GM18951 (cell line): ENCODE data around the gene CNTN2.

ENCODE experiments used
- POLR2A ChIP-seq: IDR thresholded peaks from 4 replicates; pipeline ENCODE4 v1.6.1; 2011; ENCODE audit warnings: mild to moderate bottlenecking; ENCODE audit not compliant: insufficient read length, insufficient read depth; ENCODE audit errors: extremely low read depth
- in situ Hi-C: fragments of 300-500 bp; cut with MboI; formaldehyde crosslinking; loops from one replicate; pipeline ENCODE4 v1.12.0; 2022; ENCODE audit warnings: low sequenced_read_pairs, mixed read lengths, inconsistent platforms; ENCODE audit not compliant: unreplicated experiment

Gene CNTN2

GRCh38 chr1:205013683-205014367, 29.2 kb upstream of the CNTN2 start:
- TF ChIP-seq POLR2A, result no peak
- in situ Hi-C loops, result no loop called here

- in situ Hi-C loops, result no loop called here
- TF ChIP-seq POLR2A, result no peak
Observed at GRCh38 chr1:205014783-205015182, 28.2 kb upstream of the CNTN2 start.

GRCh38 chr1:205015241-205015640, 27.8 kb upstream of the CNTN2 start:
- in situ Hi-C loops, result no loop called here

GRCh38 chr1:205016075-205016474, 26.9 kb upstream of the CNTN2 start:
- no peak for TF ChIP-seq POLR2A
- in situ Hi-C loops, result no loop called here

More at GRCh38 chr1:205015241-205015640, 27.8 kb upstream of the CNTN2 start:
- TF ChIP-seq POLR2A, result no peak

- in situ Hi-C loops, result no loop called here
- TF ChIP-seq POLR2A, result no peak
Observed at GRCh38 chr1:205016584-205016983, 26.4 kb upstream of the CNTN2 start.

GRCh38 chr1:205017001-205017400, 26.0 kb upstream of the CNTN2 start:
- in situ Hi-C loops, result no loop called here
- TF ChIP-seq POLR2A, result no peak

- in situ Hi-C loops, result no loop called here
- TF ChIP-seq POLR2A, result no peak
Observed at GRCh38 chr1:205017766-205018165, 25.2 kb upstream of the CNTN2 start.

GRCh38 chr1:205018381-205018780, 24.6 kb upstream of the CNTN2 start:
- no peak for TF ChIP-seq POLR2A
- in situ Hi-C loops, result no loop called here

GRCh38 chr1:205020466-205020865, 22.5 kb upstream of the CNTN2 start:
- no peak for TF ChIP-seq POLR2A
- in situ Hi-C loops, result no loop called here

- in situ Hi-C loops, result no loop called here
- no peak for TF ChIP-seq POLR2A
Observed at GRCh38 chr1:205024679-205025078, 18.3 kb upstream of the CNTN2 start.

- in situ Hi-C loops, result no loop called here
- TF ChIP-seq POLR2A, result no peak
Observed at GRCh38 chr1:205025239-205025638, 17.8 kb upstream of the CNTN2 start.

GRCh38 chr1:205026181-205026580, 16.8 kb upstream of the CNTN2 start:
- TF ChIP-seq POLR2A, result no peak
- in situ Hi-C loops, result no loop called here

GRCh38 chr1:205028390-205028789, 14.6 kb upstream of the CNTN2 start:
- in situ Hi-C loops, result no loop called here
- TF ChIP-seq POLR2A, result no peak

- in situ Hi-C loops, result no loop called here
- no peak for TF ChIP-seq POLR2A
Observed at GRCh38 chr1:205028924-205029323, 14.1 kb upstream of the CNTN2 start.

GRCh38 chr1:205030241-205030640, 12.8 kb upstream of the CNTN2 start:
- no peak for TF ChIP-seq POLR2A

GRCh38 chr1:205030896-205031295, 12.1 kb upstream of the CNTN2 start:
- in situ Hi-C loops, result no loop called here

More at GRCh38 chr1:205030241-205030640, 12.8 kb upstream of the CNTN2 start:
- in situ Hi-C loops, result no loop called here

More at GRCh38 chr1:205030896-205031295, 12.1 kb upstream of the CNTN2 start:
- no peak for TF ChIP-seq POLR2A
